Measurements from ENCODE around the gene CFAP46. TPM values are rescaled to one million over a fixed set of nuclear protein-coding genes. Genes with fewer than 3 reads are reported as not detected.

The CFAP46 gene
- total RNA-seq, 1 donor from 2014 or later: not detected

DNA sequence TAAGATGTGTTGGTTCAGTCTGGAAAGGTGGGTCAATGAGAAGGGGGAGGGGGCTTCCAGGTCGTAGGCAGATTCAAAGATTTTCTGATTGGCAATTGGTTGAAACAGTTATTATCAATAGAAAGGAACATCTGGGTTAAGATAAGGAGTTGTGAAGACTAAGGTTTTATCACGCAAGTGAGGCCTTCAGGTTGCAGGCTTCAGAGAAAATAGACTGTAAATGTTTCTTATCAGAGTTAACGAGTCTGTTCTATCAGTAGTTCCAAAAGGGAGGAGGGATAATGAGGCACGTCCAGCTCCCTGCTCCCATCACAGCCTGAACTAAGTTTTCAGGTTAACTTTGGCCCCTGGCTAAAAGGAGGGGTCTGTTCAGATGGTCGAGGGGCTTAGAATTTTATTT lies 11.1 kb upstream of the CFAP46 start:
- Histone ChIP-seq H3K27ac (no peak overlapping the region), H3K9me3 (no peaks in the 10 kb centered on the region), H3K4me1 (no peaks in the 10 kb centered on the region), H3K27me3 (no peaks in the 10 kb centered on the region), H3K4me3 (no peak overlapping the region), H3K36me3 (no peaks in the 10 kb centered on the region)
- no peak for DNase-seq (ENCODE audit: low spot score in 2 of 2)
- intact Hi-C loops (cut with DNase I): no loop called here
- TF ChIP-seq, protein P1, sequence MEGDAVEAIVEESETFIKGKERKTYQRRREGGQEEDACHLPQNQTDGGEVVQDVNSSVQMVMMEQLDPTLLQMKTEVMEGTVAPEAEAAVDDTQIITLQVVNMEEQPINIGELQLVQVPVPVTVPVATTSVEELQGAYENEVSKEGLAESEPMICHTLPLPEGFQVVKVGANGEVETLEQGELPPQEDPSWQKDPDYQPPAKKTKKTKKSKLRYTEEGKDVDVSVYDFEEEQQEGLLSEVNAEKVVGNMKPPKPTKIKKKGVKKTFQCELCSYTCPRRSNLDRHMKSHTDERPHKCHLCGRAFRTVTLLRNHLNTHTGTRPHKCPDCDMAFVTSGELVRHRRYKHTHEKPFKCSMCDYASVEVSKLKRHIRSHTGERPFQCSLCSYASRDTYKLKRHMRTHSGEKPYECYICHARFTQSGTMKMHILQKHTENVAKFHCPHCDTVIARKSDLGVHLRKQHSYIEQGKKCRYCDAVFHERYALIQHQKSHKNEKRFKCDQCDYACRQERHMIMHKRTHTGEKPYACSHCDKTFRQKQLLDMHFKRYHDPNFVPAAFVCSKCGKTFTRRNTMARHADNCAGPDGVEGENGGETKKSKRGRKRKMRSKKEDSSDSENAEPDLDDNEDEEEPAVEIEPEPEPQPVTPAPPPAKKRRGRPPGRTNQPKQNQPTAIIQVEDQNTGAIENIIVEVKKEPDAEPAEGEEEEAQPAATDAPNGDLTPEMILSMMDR (IDR thresholded peaks at IDR 0.05): no peak

DNA sequence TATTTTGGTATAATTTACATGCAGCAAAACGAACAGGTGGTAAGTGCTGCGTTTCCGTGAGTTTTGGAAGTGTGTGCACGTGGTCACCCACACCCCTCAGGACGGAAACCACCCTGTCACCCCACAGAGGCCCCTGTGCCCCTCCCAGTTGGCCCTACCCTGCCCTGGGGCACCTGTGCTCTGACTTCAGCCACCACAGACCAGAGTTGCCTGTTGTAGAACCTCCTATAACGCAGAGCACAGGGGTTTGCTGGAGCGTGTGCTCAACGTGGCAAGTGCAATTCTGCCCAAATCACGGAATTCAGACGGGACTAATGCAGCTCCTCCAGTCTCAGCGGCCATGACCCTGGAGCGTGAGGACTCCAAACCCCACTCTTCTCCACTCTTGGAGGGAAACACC lies 9.6 kb upstream of the CFAP46 start:
- intact Hi-C loops (cut with DNase I): no loop called here
- Histone ChIP-seq H3K4me3 (no peak overlapping the region), H3K9me3 (no peaks in the 10 kb centered on the region), H3K27ac (no peak overlapping the region), H3K36me3 (no peaks in the 10 kb centered on the region), H3K27me3 (no peaks in the 10 kb centered on the region), H3K4me1 (no peaks in the 10 kb centered on the region)
- TF ChIP-seq, protein P1 (IDR thresholded peaks at IDR 0.05): no peak
- no peak for DNase-seq (ENCODE audit: low spot score in 2 of 2)

DNA sequence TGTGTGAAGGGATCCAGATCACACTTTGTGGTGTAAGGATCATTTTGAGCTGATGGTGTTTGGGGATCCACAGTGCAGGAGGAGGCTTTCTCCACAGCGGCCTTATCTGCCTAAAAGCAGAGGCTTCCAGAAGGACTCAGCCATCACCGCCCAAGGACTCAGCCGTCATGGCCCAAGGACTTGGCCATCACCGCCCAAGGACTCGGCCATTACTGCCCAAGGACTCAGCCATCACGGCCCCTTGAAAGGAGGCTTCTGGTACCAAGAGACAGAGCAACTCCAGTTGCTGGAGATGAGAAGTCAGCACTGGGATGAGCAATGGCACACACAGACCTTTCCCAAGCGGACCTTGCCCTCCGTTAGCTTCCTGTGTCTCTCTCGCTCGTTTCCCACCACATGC lies 6.0 kb upstream of the CFAP46 start:
- intact Hi-C loops (cut with DNase I): no loop called here
- Histone ChIP-seq H3K27ac (no peak overlapping the region), H3K4me3 (no peak overlapping the region), H3K4me1 (no peaks in the 10 kb centered on the region), H3K9me3 (no peaks in the 10 kb centered on the region), H3K36me3 (no peaks in the 10 kb centered on the region), H3K27me3 (no peaks in the 10 kb centered on the region)
- DNase-seq (ENCODE audit: low spot score in 2 of 2): no peak
- TF ChIP-seq, protein P1 (IDR thresholded peaks at IDR 0.05): no peak

DNA sequence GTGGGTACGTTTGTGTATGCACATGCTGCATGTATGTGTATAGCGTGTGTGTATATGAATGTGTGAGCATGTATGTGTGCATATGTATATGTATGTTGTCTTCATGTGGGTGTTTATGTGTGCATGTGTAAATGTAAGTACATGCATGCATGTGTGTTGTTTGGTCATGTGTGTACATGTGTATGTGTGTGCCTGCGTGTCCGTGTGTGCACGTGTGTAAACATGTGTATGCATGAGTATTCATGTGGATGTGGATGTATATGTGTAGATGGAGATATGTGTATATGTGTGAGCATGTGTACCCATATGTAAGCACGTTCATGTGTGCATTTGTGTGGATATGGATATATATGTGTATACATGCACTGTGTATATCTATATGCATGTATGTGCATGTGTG lies 5.5 kb upstream of the CFAP46 start:
- intact Hi-C loops (cut with DNase I): no loop called here
- Histone ChIP-seq H3K9me3 (no peaks in the 10 kb centered on the region), H3K36me3 (no peaks in the 10 kb centered on the region), H3K4me3 (no peak overlapping the region), H3K27ac (no peak overlapping the region), H3K4me1 (no peaks in the 10 kb centered on the region), H3K27me3 (no peaks in the 10 kb centered on the region)
- no peak for DNase-seq (ENCODE audit: low spot score in 2 of 2)
- TF ChIP-seq, protein P1 (IDR thresholded peaks at IDR 0.05): no peak

DNA sequence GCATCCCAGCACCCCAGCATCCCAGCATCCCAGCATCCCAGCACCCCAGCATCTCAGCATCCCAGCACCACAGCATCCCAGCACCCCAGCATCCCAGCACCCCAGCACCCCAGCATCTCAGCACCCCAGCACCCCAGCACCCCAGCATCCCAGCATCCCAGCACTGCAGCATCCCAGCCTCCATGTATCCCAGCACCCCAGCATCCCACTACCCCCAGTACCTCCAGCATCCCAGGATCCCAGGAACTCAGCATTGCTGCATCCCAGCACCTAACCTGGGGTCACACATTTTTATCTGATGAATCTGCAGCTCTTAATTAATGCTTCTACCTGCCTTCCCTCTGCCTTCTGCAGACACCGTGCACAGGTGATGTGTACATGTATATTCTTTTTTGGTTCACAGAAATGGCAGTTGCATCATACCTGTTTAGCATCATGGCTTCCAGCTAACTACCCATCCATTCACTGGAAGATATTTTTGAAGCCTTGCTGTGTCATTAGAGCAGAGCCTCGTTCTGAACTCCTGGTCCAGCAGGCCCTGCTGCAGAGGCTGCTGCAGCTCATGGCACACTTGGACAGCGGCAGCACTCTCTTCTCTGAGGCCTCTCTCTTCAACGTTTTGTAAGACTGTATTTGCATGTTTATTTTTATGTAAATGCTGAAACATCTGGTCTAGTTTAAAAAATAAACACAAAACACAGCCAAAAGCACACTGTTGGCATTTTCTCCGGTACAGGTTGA lies 4.6 kb upstream of the CFAP46 start:
- Histone ChIP-seq H3K27ac (no peak overlapping the region), H3K4me1 (no peaks in the 10 kb centered on the region), H3K4me3 (no peak overlapping the region), H3K36me3 (no peaks in the 10 kb centered on the region), H3K27me3 (peaks cover 8% of the 10 kb centered on the region), H3K9me3 (no peaks in the 10 kb centered on the region)
- DNase-seq (ENCODE audit: low spot score in 2 of 2): no peak
- TF ChIP-seq, protein P1 (IDR thresholded peaks at IDR 0.05): no peak
- intact Hi-C loops (cut with DNase I): no loop called here

DNA sequence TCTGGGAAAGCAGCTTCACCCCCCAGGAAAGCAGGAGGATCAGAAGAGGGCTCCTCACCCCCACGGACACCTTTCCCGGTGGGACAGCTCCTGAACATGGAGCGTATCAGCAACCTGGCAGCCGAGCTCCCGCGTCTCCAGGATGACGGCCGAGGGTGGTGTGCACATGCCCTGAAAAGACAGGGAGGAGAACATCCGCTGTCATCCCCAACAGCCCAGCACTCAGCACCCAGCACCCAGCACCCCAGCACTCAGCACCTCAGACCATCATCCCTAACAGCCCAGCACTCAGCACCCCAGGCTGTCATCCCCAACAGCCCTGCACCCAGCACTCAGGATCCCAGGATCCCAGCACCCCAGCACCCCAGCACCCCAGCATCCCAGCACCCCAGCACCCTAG lies 3.9 kb upstream of the CFAP46 start:
- H3K27ac ChIP-seq: no peak overlapping the region
- H3K36me3 ChIP-seq: no peaks in the 10 kb centered on the region
- no peak overlapping the region for H3K4me3 ChIP-seq
- H3K9me3 ChIP-seq: no peaks in the 10 kb centered on the region
- TF ChIP-seq, protein P1 (IDR thresholded peaks at IDR 0.05): no peak
- no peaks in the 10 kb centered on the region for H3K4me1 ChIP-seq
- no peak for DNase-seq (ENCODE audit: low spot score in 2 of 2)
- intact Hi-C loops (cut with DNase I): no loop called here
- peaks cover 8% of the 10 kb centered on the region for H3K27me3 ChIP-seq
